HCT116 (cell line): ENCODE measurements around the gene SIRT6. TPM values are rescaled to one million over a fixed set of nuclear protein-coding genes. Genes with fewer than 3 reads are reported as not detected.
A peak's percentile ranks its signal among the peaks of the same experiment; 100 is the strongest.

Source experiments
- ATAC-seq: fragments of 200-7000 bp; cut with Tn5 transposase; 2 replicates; pipeline ENCODE4 v1.9.1; 2020; ENCODE audit warnings: mild to moderate bottlenecking, moderate library complexity
- BruUV-seq: library from RNA; stranded (reverse); fragments of 400-500 nt; replicated peaks from 2 replicates; lab custom pipeline; 2021; lab: Mats Ljungman, UMichigan
- CTCF ChIA-PET: fragments of 300-600 bp; sonication (Branson Sonifier 250); formaldehyde crosslinking; loops from one replicate; lab custom pipeline; 2021; ENCODE audit warnings: antibody characterized with exemption; lab: Charles Lee
- POLR2A ChIA-PET: fragments of 300-600, 350-600 bp; sonication (Branson Sonifier 250); formaldehyde crosslinking; loops from one replicate; lab custom pipeline; 2021; ENCODE audit warnings: antibody characterized with exemption; lab: Charles Lee
- RAD21 ChIA-PET, 2 experiments: fragments of 300-600 bp; sonication (Branson Sonifier 250); formaldehyde crosslinking; loops; one replicate each; lab custom pipeline; 2023; ENCODE audit warnings: low total read pairs in 2 of 2; ENCODE audit not compliant: uncharacterized antibody in 2 of 2, unreplicated experiment in 2 of 2, low non-redundant PET in 1 of 2; lab: Charles Lee
- DNase-seq: peaks from one replicate; pipeline ENCODE4 v3.0.0-alpha.2; 2010; ENCODE audit warnings: low read depth, low spot score
- H2AFZ ChIP-seq: fragments of 200-600 bp; shearing (Covaris generic), sonication (generic); 2 replicates; pipeline ENCODE4 v1.6.1; 2017; ENCODE audit warnings: low read depth, mixed run types, mixed read lengths, antibody characterized with exemption, low read length; ENCODE audit not compliant: poor library complexity, severe bottlenecking
- H3K27ac ChIP-seq: 2 replicates; pipeline ENCODE4 v1.5.1; 2012; ENCODE audit warnings: low read depth, low read length
- H3K27me3 ChIP-seq: fragments of 200-600 bp; sonication (generic); 2 replicates; pipeline ENCODE4 v1.6.1; 2016; ENCODE audit warnings: mixed run types, low read length, mixed read lengths; ENCODE audit not compliant: insufficient read depth
- H3K36me3 ChIP-seq, 2 experiments: fragments of 200-500 bp in 1 of 2; fragments of 200-600 bp in 1 of 2; sonication (Bioruptor generic) in 1 of 2; sonication (generic) in 1 of 2; 2 replicates each; pipeline versions ENCODE4 v1.5.1 to v1.6.1; 2014 to 2016; ENCODE audit warnings: low read length in 2 of 2, inconsistent platforms in 1 of 2, mixed read lengths in 1 of 2, mixed run types in 1 of 2; ENCODE audit not compliant: insufficient read depth in 2 of 2, control insufficient read depth in 1 of 2
- H3K4me1 ChIP-seq, 2 experiments: fragments of 200-600 bp in 1 of 2; sonication (generic) in 1 of 2; 2 replicates each; pipeline versions ENCODE4 v1.5.1 to v1.6.1; 2012 to 2017; ENCODE audit warnings: low read length in 2 of 2, inconsistent platforms in 1 of 2, mild to moderate bottlenecking in 1 of 2, mixed read lengths in 1 of 2, mixed run types in 1 of 2, moderate library complexity in 1 of 2; ENCODE audit not compliant: insufficient read depth in 2 of 2, control insufficient read depth in 1 of 2
- H3K4me2 ChIP-seq: fragments of 200-600 bp; sonication (generic); 2 replicates; pipeline ENCODE4 v1.6.1; 2017; ENCODE audit warnings: mixed run types, low read length, mixed read lengths
- H3K4me3 ChIP-seq, 2 experiments: fragments of 200-600 bp in 1 of 2; sonication (generic) in 1 of 2; replicated peaks in 1 of 2; 2 replicates each; pipeline ENCODE4 v1.5.1; 2011 to 2016; ENCODE audit warnings: low read length in 2 of 2, control low read depth in 1 of 2, low read depth in 1 of 2, mild to moderate bottlenecking in 1 of 2, mixed read lengths in 1 of 2, mixed run types in 1 of 2
- H3K79me2 ChIP-seq: fragments of 200-600 bp; sonication (generic); 2 replicates; pipeline ENCODE4 v1.6.1; 2017; ENCODE audit warnings: mild to moderate bottlenecking, mixed run types, low read length, moderate library complexity, mixed read lengths; ENCODE audit not compliant: insufficient read depth
- H3K9ac ChIP-seq: fragments of 200-600 bp; sonication (generic); 2 replicates; pipeline ENCODE4 v1.6.1; 2016; ENCODE audit warnings: low read length, mixed read lengths
- H3K9me2 ChIP-seq: fragments of 200-600 bp; sonication (generic), shearing (Covaris generic); 2 replicates; pipeline ENCODE4 v1.6.1; 2017; ENCODE audit warnings: mixed run types, mild to moderate bottlenecking, moderate library complexity; ENCODE audit not compliant: insufficient read depth
- H3K9me3 ChIP-seq, 2 experiments: fragments of 200-500 bp in 1 of 2; fragments of 200-600 bp in 1 of 2; sonication (Bioruptor generic) in 1 of 2; sonication (generic) in 1 of 2; 2 replicates each; pipeline ENCODE4 v1.6.1; 2014 to 2017; ENCODE audit warnings: low read length in 2 of 2, mixed read lengths in 2 of 2, inconsistent platforms in 1 of 2, low read depth in 1 of 2, mild to moderate bottlenecking in 1 of 2, mixed run types in 1 of 2, moderate library complexity in 1 of 2; ENCODE audit not compliant: control insufficient read depth in 1 of 2, insufficient read depth in 1 of 2
- H4K20me1 ChIP-seq: fragments of 200-600 bp; sonication (generic), shearing (Covaris generic); 2 replicates; pipeline ENCODE4 v1.6.1; 2017; ENCODE audit warnings: mixed run types, mild to moderate bottlenecking, moderate library complexity; ENCODE audit not compliant: insufficient read depth
- EGR1 ChIP-seq: IDR thresholded peaks from 2 replicates; pipeline ENCODE4 v1.6.1; 2012; ENCODE audit warnings: low read depth
- EZH2phosphoT487 ChIP-seq: fragments of 200-600 bp; IDR thresholded peaks from 2 replicates; pipeline ENCODE4 v1.6.1; 2018; ENCODE audit warnings: antibody characterized with exemption, borderline replicate concordance
- FOSL1 ChIP-seq: IDR thresholded peaks from 2 replicates; pipeline ENCODE4 v1.6.1; 2012; ENCODE audit warnings: low read depth
- RAD21 ChIP-seq: IDR thresholded peaks from 2 replicates; pipeline ENCODE4 v1.6.1; 2012; ENCODE audit warnings: low read depth, mild to moderate bottlenecking
- YY1 ChIP-seq: IDR thresholded peaks from 2 replicates; pipeline ENCODE4 v1.6.1; 2011; ENCODE audit warnings: low read length, low read depth, moderate library complexity, mild to moderate bottlenecking; ENCODE audit not compliant: insufficient replicate concordance; ENCODE audit errors: extremely low read depth
- intact Hi-C: fragments of 100-400 bp; cut with micrococcal nuclease; formaldehyde crosslinking; loops from 2 replicates; pipeline ENCODE4 v1.10.0; 2022
- total RNA-seq: library from RNA; stranded (reverse); gene quantifications from one replicate; pipeline ENCODE4 v1.2.1, GENCODE V29; 2021; ENCODE audit not compliant: unreplicated experiment
- TF ChIP-seq, protein P1 (sequence below): IDR thresholded peaks from 2 replicates; pipeline ENCODE4 v1.6.1; 2012
- TF ChIP-seq, protein P2 (sequence below), 3 experiments: fragments of 200-600 bp in 1 of 3; sonication (generic) in 1 of 3; IDR thresholded peaks in 2 of 3; conservative IDR thresholded peaks in 1 of 3; 2 replicates each; pipeline ENCODE4 v1.5.1; 2012 to 2017; ENCODE audit warnings: low read depth in 2 of 3, low read length in 2 of 3, antibody characterized with exemption in 1 of 3, borderline replicate concordance in 1 of 3, control low read depth in 1 of 3, mild to moderate bottlenecking in 1 of 3, mixed read lengths in 1 of 3, mixed run types in 1 of 3, moderate library complexity in 1 of 3; ENCODE audit not compliant: insufficient read depth in 1 of 3

Gene SIRT6
- total RNA-seq, 1 experiment from 2014 or later, result 36.3 TPM

DNA sequence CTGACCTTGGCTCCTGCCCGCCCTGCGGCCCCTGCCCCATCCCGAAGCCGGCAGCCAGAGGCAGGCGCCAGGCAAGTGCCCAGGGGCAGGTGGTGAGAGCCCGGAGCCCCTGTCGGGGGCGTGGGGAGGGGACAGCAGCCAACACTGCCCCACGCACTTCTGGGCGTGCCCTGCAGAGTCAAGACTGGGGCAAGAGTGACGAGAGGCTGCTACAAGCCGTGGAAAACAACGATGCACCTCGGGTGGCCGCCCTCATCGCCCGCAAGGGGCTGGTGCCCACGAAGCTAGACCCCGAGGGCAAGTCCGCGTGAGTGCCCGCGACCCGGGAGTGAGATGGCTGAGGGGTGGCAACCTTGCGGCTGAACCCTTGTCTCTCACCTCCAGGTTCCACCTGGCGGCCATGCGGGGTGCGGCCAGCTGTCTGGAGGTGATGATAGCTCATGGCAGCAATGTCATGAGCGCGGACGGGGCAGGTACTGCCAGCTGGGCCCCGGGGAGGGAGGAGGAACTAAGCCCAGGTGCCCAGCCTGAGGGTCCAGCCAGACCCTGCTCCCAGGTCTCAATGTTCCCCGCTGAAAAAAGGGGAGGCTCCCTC lies 17.4 kb upstream of the SIRT6 start:
- Histone ChIP-seq H3K36me3 (no peaks in the 10 kb centered on the region), H3K9ac (0 out of 2 replicates have a peak overlapping the region, but pooled peaks have one; percentile 11)
- TF ChIP-seq FOSL1 (no peak), EZH2phosphoT487 (no peak), YY1 (peak; percentile 25), RAD21 (peak; percentile 69), EGR1 (no peak)
- TF ChIP-seq, protein P1, sequence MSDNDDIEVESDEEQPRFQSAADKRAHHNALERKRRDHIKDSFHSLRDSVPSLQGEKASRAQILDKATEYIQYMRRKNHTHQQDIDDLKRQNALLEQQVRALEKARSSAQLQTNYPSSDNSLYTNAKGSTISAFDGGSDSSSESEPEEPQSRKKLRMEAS, result peak; percentile 15; the same call in 1 of the 2 replicates
- TF ChIP-seq, protein P2, sequence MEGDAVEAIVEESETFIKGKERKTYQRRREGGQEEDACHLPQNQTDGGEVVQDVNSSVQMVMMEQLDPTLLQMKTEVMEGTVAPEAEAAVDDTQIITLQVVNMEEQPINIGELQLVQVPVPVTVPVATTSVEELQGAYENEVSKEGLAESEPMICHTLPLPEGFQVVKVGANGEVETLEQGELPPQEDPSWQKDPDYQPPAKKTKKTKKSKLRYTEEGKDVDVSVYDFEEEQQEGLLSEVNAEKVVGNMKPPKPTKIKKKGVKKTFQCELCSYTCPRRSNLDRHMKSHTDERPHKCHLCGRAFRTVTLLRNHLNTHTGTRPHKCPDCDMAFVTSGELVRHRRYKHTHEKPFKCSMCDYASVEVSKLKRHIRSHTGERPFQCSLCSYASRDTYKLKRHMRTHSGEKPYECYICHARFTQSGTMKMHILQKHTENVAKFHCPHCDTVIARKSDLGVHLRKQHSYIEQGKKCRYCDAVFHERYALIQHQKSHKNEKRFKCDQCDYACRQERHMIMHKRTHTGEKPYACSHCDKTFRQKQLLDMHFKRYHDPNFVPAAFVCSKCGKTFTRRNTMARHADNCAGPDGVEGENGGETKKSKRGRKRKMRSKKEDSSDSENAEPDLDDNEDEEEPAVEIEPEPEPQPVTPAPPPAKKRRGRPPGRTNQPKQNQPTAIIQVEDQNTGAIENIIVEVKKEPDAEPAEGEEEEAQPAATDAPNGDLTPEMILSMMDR (IDR thresholded peaks at IDR 0.05 in 2 of 3, conservative IDR thresholded peaks at IDR 0.05 in 1 of 3; ENCODE audit: borderline replicate concordance in 1 of 3, insufficient read depth in 1 of 3, low read depth in 2 of 3, low read length in 2 of 3), result peak; percentile 59 to 74 (median 70)
- TF ChIP-seq, all 23 proteins: peak for 4
- H3K4me1 ChIP-seq, result peaks cover 7 to 22% of the 10 kb centered on the region in 2 experiments; a peak in 3 of 4 replicates
- no peak overlapping the region; the same call in 1 of the 2 replicates for H3K27ac ChIP-seq
- no peaks in the 10 kb centered on the region for H3K9me3 ChIP-seq
- no peaks in the 10 kb centered on the region for H3K79me2 ChIP-seq
- peak overlapping the region; percentile 53 for H2AFZ ChIP-seq
- no peak for DNase-seq
- no peaks in the 10 kb centered on the region for H4K20me1 ChIP-seq
- intact Hi-C loops, result loop anchor here (1.0 to 10.0 kb wide), 3 partner anchors 59 to 625 kb away; partner anchors contain the start of gene HMG20B
- no peaks in the 10 kb centered on the region for H3K9me2 ChIP-seq
- ChIA-PET CTCF (interaction anchor here (0.6 to 2.8 kb wide), 12 partner anchors 10 to 1249 kb away, joined by 3 to 17 read pairs (median 4); partner anchors contain the start of gene EEF2), POLR2A (interaction anchor here (0.7 to 1.1 kb wide), 3 partner anchors 9 to 214 kb away, joined by 3 read pairs; partner anchors contain the start of gene EEF2), RAD21 (interaction anchor here in 1 of 2 experiments (1.4 kb wide), 1 partner anchor 60 kb away, joined by 4 read pairs; no protein-coding TSS in a partner anchor)
- peak overlapping the region; percentile 31 to 51 for H3K4me3 ChIP-seq
- BruUV-seq, result no TSS peak
- H3K27me3 ChIP-seq, result peaks cover 3% of the 10 kb centered on the region; the same call in 1 of the 2 replicates
- peak; percentile 87 for ATAC-seq
- H3K4me2 ChIP-seq, result peak overlapping the region; percentile 84
